HL-60 (cell line): ENCODE results near the gene SCYGR3.

ENCODE experiments used
- GABPA ChIP-seq: IDR thresholded peaks from 2 replicates; pipeline ENCODE4 v1.6.1; 2012; ENCODE audit warnings: low read depth
- POLR2AphosphoS5 ChIP-seq: IDR thresholded peaks from 2 replicates; pipeline ENCODE4 v1.6.1; 2012; ENCODE audit warnings: low read depth
- TF ChIP-seq, protein P1 (sequence below): IDR thresholded peaks from one replicate; pipeline ENCODE4 v1.5.1; 2011; ENCODE audit warnings: low read length, control low read depth, inconsistent platforms; ENCODE audit not compliant: insufficient read depth

GRCh38 chr2:227615181-227615580 is 541 bp upstream of the SCYGR3 start:
- TF ChIP-seq, protein P1, sequence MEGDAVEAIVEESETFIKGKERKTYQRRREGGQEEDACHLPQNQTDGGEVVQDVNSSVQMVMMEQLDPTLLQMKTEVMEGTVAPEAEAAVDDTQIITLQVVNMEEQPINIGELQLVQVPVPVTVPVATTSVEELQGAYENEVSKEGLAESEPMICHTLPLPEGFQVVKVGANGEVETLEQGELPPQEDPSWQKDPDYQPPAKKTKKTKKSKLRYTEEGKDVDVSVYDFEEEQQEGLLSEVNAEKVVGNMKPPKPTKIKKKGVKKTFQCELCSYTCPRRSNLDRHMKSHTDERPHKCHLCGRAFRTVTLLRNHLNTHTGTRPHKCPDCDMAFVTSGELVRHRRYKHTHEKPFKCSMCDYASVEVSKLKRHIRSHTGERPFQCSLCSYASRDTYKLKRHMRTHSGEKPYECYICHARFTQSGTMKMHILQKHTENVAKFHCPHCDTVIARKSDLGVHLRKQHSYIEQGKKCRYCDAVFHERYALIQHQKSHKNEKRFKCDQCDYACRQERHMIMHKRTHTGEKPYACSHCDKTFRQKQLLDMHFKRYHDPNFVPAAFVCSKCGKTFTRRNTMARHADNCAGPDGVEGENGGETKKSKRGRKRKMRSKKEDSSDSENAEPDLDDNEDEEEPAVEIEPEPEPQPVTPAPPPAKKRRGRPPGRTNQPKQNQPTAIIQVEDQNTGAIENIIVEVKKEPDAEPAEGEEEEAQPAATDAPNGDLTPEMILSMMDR = no peak
- TF ChIP-seq POLR2AphosphoS5 = no peak
- TF ChIP-seq GABPA = no peak
